22Rv1 (cell line): ENCODE measurements around the gene NRG3.

ENCODE experiments used
- CTCF ChIP-seq: fragments of 450-650 bp; IDR thresholded peaks from 2 replicates; pipeline ENCODE4 v1.5.1; 2017; ENCODE audit warnings: mild to moderate bottlenecking
- ZFX ChIP-seq: fragments of 450-650 bp; IDR thresholded peaks from 2 replicates; pipeline ENCODE4 v1.6.1; 2017; ENCODE audit warnings: antibody characterized with exemption, borderline replicate concordance

GRCh38 chr10:82392533-82392932 lies 517.5 kb downstream of the NRG3 start:
- no peak for TF ChIP-seq CTCF
- no peak for TF ChIP-seq ZFX
